ENCODE data around the gene GALNT9. TPM values are rescaled to one million over a fixed set of nuclear protein-coding genes. Genes with fewer than 3 reads are reported as not detected.
"Not testable (repeated sequence)": the region's sequence is repeated elsewhere in the genome, so short reads cannot be mapped to it uniquely, and the experiment has no call there.

GALNT9 gene
- total RNA-seq, 4 donors from 2014 or later = 1.6 TPM; not detected in 3

DNA sequence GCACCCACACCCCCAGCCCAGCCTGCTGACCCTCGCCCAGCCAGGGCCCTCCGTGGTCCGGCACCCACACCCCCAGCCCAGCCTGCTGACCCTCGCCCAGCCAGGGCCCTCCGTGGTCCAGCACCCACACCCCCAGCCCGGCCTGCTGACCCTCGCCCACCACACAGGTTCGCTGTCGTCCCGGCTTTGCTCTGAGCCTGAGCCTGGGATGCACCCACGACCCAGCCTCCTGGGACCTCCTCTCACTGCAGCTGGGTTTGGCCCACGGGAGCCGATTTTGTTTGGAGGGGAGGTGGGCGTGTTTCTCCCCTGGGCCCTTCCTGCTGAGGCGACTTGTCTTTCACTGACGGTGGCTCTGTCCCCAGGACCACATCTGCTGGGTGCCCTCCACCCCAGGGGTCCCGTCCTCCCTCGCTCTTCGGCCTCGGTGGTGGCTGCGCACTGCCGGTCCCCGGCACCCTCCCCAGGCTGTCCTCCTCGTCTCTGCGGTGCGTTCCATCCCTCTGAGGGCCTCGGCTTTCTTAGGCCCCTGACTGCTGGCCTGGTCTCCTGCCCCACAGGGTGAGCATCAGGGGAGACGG, 83.8 kb downstream of the GALNT9 start:
- no peak for DNase-seq (ENCODE audit: low spot score in 2 of 2)

DNA sequence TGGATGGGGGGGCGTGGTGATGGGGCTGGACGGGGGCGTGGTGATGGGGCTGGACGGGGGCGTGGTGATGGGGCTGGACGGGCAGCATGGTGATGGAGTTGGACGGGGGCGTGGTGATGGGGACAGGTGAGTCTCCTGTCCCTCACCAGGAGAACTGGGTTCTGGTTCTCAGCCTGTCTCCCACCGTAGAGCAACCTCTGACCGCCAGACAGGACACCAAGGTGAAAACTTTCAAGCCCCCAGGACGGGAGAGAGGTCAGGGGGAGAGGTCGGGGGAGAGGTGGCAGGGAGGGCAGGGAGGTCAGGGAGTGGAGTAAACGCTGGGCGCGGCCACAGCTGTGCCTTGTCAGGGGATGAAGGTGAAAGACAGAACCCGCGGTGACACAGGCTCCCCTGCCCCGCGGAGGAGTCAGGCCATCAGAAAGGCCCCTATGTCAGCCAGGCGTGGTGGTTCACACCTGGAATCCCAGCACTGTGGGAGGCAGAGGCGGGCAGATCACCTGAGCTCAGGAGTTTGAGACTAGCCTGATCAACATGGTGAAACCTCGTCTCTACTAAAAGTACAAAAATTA, 84.6 kb downstream of the GALNT9 start:
- Histone ChIP-seq H3K4me3 (no peak overlapping the region), H3K4me1 (no peaks in the 10 kb centered on the region), H3K27ac (no peak overlapping the region), H3K27me3 (peaks cover 0 to 4% of the 10 kb centered on the region in 2 donors), H3K9me3 (no peaks in the 10 kb centered on the region), H3K36me3 (no peaks in the 10 kb centered on the region)
- 71 to 80% methylated on average over 20 to 22 of the region's 22 CpGs for WGBS, 2 donors
- DNase-seq (ENCODE audit: low spot score in 2 of 2) = no peak
- TF ChIP-seq, protein P1, sequence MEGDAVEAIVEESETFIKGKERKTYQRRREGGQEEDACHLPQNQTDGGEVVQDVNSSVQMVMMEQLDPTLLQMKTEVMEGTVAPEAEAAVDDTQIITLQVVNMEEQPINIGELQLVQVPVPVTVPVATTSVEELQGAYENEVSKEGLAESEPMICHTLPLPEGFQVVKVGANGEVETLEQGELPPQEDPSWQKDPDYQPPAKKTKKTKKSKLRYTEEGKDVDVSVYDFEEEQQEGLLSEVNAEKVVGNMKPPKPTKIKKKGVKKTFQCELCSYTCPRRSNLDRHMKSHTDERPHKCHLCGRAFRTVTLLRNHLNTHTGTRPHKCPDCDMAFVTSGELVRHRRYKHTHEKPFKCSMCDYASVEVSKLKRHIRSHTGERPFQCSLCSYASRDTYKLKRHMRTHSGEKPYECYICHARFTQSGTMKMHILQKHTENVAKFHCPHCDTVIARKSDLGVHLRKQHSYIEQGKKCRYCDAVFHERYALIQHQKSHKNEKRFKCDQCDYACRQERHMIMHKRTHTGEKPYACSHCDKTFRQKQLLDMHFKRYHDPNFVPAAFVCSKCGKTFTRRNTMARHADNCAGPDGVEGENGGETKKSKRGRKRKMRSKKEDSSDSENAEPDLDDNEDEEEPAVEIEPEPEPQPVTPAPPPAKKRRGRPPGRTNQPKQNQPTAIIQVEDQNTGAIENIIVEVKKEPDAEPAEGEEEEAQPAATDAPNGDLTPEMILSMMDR (IDR thresholded peaks at IDR 0.05) = no peak
- TF ChIP-seq EP300 (IDR thresholded peaks at IDR 0.05) (no peak), POLR2A (IDR thresholded peaks at IDR 0.05) (no peak)

More for the DNA sequence above, 83.8 kb downstream of the GALNT9 start:
- Histone ChIP-seq H3K4me1 (no peaks in the 10 kb centered on the region), H3K36me3 (no peaks in the 10 kb centered on the region), H3K27me3 (no peaks in the 10 kb centered on the region), H3K4me3 (no peak overlapping the region), H3K27ac (no peak overlapping the region), H3K9me3 (no peaks in the 10 kb centered on the region)
- WGBS, 2 donors = 70 to 73% methylated on average over 25 to 28 of the region's 28 CpGs
- TF ChIP-seq EP300 (IDR thresholded peaks at IDR 0.05) = no peak
- TF ChIP-seq, protein P1 (IDR thresholded peaks at IDR 0.05) = no peak
- no peak for TF ChIP-seq POLR2A (IDR thresholded peaks at IDR 0.05)

DNA sequence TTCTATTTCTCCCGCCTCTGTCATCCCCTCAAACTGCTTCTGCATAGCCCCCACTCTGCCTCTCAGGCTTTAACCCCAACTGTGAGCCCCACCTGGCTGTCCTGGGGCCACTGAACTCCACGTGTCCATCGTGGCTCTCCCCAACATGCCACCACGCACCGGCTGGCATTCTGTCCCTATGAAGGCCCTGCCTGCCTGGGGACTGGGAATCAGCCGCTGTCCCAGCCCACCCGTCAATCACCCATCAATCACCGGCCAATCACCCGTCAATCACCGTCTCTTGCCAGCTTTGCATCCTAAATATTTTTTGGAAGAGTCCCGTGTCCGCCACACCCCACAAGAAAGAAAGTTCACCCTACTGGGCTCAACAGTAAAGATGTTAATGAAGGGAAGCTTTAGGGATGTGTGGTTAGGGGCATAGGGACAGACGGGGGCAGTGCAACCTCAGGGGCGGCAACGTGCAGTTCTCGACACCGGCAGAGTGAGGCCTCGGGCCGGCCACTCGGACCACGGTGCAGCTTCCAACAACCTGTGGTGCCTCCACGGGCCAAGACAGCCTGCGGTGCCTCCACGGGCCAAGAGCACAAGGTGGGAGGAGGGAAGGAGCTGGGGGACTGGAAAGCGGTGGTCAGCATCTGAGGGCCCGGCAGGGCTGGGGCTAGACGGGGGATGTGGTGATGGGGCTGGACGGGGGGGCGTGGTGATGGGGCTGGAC, 85.6 kb downstream of the GALNT9 start:
- Histone ChIP-seq H3K27ac (no peak overlapping the region), H3K9me3 (no peaks in the 10 kb centered on the region), H3K4me3 (no peak overlapping the region), H3K36me3 (no peaks in the 10 kb centered on the region), H3K27me3 (peaks cover 0 to 4% of the 10 kb centered on the region in 2 donors), H3K4me1 (no peaks in the 10 kb centered on the region)
- no peak for DNase-seq (ENCODE audit: low spot score in 2 of 2)
- TF ChIP-seq, protein P1 (IDR thresholded peaks at IDR 0.05) = no peak
- TF ChIP-seq EP300 (IDR thresholded peaks at IDR 0.05) = no peak
- no peak for TF ChIP-seq POLR2A (IDR thresholded peaks at IDR 0.05)
- 58 to 60% methylated on average over 24 to 27 of the region's 29 CpGs for WGBS, 2 donors

DNA sequence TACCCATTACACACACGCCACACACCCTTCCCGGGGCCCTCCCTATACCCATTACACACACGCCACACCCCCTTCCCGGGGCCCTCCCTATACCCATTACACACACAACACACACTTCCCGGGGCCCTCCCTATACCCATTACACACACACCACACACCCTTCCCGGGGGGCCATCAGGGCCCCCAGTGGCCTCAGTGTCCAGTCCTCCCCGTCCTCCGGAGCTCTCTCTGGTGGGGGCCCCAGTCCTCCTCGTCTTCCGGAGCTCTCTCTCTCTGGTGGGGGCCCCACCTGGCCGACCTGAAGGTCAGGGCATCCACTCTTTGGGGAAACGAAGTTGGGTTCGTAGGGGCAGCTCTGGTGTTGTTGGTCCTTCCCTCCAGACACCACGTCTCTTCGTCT, 86.2 kb downstream of the GALNT9 start:
- 56% methylated on average over 15 of the region's 15 CpGs for WGBS, 2 donors
- H3K27me3 ChIP-seq; H3K4me1 ChIP-seq; H3K36me3 ChIP-seq; H3K27ac ChIP-seq; H3K4me3 ChIP-seq; DNase-seq (ENCODE audit: low spot score in 2 of 2); H3K9me3 ChIP-seq: not testable (repeated sequence)

DNA sequence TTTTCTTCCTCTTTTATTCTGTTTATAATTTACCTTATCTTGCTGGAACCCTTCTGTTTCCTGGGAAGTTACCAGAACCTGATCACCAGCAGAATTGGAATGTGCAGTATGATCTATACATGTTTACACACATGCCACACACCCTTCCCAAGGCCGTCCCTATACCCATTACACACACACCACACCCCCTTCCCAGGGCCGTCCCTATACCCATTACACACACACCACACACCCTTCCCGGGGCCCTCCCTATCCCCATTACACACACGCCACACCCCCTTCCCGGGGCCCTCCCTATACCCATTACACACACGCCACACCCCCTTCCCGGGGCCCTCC, 88.8 kb downstream of the GALNT9 start:
- H3K4me1 ChIP-seq; H3K36me3 ChIP-seq; DNase-seq (ENCODE audit: low spot score in 2 of 2); H3K4me3 ChIP-seq; H3K27ac ChIP-seq; H3K27me3 ChIP-seq; H3K9me3 ChIP-seq: not testable (repeated sequence)
- 45 to 80% methylated on average over 7 of the region's 7 CpGs for WGBS, 2 donors

All from tibial nerve (tissue), 4 donors.